ENCODE data around the gene XRCC5.

Gene XRCC5

GRCh38 chr2:216144372-216144771 is 35.2 kb downstream of the XRCC5 start:
- no peak overlapping the region for H3K4me3 ChIP-seq (ENCODE audit: low read depth, low read length)
- TF ChIP-seq CTCF (IDR thresholded peaks at IDR 0.05; ENCODE audit: borderline replicate concordance, insufficient read depth, low read depth, low read length): no peak

- no peak for TF ChIP-seq CTCF (IDR thresholded peaks at IDR 0.05; ENCODE audit: borderline replicate concordance, insufficient read depth, low read depth, low read length)
- H3K4me3 ChIP-seq (ENCODE audit: low read depth, low read length): no peak overlapping the region
Observed at GRCh38 chr2:216144857-216145256, 35.7 kb downstream of the XRCC5 start.

GRCh38 chr2:216146573-216146972 is 37.4 kb downstream of the XRCC5 start:
- TF ChIP-seq CTCF (IDR thresholded peaks at IDR 0.05; ENCODE audit: borderline replicate concordance, insufficient read depth, low read depth, low read length): no peak
- no peak overlapping the region for H3K4me3 ChIP-seq (ENCODE audit: low read depth, low read length)

- no peak for TF ChIP-seq CTCF (IDR thresholded peaks at IDR 0.05; ENCODE audit: borderline replicate concordance, insufficient read depth, low read depth, low read length)
- no peak overlapping the region for H3K4me3 ChIP-seq (ENCODE audit: low read depth, low read length)
Observed at GRCh38 chr2:216147172-216148131, 38.3 kb downstream of the XRCC5 start.

- no peak overlapping the region for H3K4me3 ChIP-seq (ENCODE audit: low read depth, low read length)
- no peak for TF ChIP-seq CTCF (IDR thresholded peaks at IDR 0.05; ENCODE audit: borderline replicate concordance, insufficient read depth, low read depth, low read length)
Observed at GRCh38 chr2:216148983-216149382, 39.8 kb downstream of the XRCC5 start.

GRCh38 chr2:216149741-216150140 is 40.6 kb downstream of the XRCC5 start:
- H3K4me3 ChIP-seq (ENCODE audit: low read depth, low read length): no peak overlapping the region
- TF ChIP-seq CTCF (IDR thresholded peaks at IDR 0.05; ENCODE audit: borderline replicate concordance, insufficient read depth, low read depth, low read length): no peak
